Measurements from ENCODE around the gene CENPH.
"Not testable (repeated sequence)": the region's sequence is repeated elsewhere in the genome, so short reads cannot be mapped to it uniquely, and the experiment has no call there.

The CENPH gene

DNA sequence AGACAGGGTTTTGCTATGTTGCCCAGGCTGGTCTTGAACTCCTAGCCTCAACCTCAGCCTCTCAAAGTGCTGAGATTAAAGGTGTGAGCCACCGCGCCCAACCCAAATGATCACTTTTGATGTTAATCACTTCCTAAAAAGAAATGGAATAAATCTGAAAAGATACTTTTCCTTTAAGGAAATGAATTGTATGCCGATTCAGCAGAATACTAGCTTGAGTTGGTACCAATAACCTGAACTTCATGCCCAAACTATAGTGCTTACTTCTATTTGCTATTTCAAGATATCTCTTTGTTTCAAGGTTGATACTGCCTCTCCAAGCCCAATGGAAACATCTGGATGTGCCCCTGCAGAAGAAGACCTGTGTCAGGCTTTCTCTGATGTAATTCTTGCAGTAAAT is 18.4 kb upstream of the CENPH start:
- Histone ChIP-seq H3K9ac (ENCODE audit: low read depth, low read length) (no peak overlapping the region), H3K4me1 (ENCODE audit: insufficient read depth, low read length) (peaks cover 6% of the 10 kb centered on the region), H3K9me3 (ENCODE audit: control insufficient read depth, insufficient read depth, low read length) (no peaks in the 10 kb centered on the region), H3K36me3 (ENCODE audit: insufficient read depth, low read length) (peaks cover 46% of the 10 kb centered on the region)

DNA sequence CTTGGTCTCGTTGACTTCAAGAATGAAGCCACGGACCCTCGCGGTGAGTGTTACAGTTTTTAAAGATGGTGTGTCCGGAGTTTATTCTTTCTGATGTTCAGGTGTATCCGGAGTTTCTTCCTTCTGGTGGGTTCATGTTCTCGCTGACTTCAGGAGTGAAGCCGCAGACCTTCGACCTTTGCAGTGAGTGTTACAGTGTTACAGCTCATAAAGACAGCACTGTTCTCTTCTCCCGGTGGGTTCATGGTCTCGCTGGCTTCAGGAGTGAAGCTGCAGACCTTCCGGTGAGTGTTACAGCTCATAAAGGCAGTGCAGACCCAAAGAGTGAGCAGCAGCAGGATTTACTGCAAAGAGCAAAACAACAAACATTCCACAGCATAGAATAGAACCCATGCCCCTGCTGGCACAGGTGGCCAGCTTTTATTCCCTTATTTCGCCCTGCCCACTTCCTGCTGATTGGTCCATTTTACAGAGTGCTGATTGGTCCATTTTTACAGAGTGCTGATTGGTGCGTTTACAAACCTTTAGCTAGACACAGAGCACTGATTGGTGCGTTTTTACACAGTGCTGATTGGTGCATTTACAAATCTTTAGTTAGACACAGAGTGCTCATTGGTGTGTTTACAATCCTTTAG is 7.6 kb upstream of the CENPH start:
- not testable (repeated sequence) for H3K4me1 ChIP-seq (ENCODE audit: insufficient read depth, low read length); H3K9me3 ChIP-seq (ENCODE audit: control insufficient read depth, insufficient read depth, low read length); H3K36me3 ChIP-seq (ENCODE audit: insufficient read depth, low read length); H3K9ac ChIP-seq (ENCODE audit: low read depth, low read length)

DNA sequence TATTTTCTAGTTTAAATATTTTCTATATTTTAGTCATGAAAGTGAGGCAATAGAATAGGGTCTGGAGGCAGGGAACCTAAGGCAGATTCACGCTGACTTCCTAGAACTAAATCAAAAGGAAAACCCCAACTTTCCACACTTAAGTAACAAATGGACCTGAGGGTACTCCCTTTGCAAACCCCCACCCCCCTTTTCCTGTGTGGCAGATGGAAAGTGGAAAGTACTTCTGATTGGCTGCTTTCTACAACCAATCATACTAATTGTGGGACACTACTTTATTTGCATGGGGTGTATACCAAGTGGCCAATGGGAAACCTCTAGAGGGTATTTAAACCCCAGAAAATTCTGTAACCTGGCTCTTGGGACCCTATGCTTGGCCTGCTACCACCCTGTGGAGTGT is 4.8 kb upstream of the CENPH start:
- Histone ChIP-seq H3K36me3 (ENCODE audit: insufficient read depth, low read length) (no peaks in the 10 kb centered on the region), H3K4me1 (ENCODE audit: insufficient read depth, low read length) (no peaks in the 10 kb centered on the region), H3K9me3 (ENCODE audit: control insufficient read depth, insufficient read depth, low read length) (no peaks in the 10 kb centered on the region), H3K9ac (ENCODE audit: low read depth, low read length) (no peak overlapping the region)

DNA sequence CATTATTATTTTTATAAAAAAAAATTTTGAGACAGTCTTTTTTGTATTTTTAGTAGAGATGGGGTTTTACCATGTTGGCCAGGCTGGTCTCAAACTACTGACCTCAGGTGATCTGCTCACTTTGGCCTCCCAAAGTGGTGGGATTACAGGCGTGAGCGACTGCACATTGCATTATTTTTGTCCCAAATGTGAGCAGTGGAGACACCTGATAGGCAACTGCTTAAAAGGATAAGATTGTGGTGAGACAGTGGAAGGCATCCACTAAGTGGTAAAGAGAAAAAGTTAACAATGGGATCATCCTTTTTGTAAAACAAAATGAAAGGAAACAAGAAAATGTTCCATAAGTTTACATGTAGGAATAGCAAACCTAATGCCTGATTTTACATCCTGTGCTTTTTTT is 2.0 kb upstream of the CENPH start:
- H3K36me3 ChIP-seq (ENCODE audit: insufficient read depth, low read length), result 0 out of 2 replicates have a peak, but pooled peaks cover 4% of the 10 kb centered on the region
- H3K4me1 ChIP-seq (ENCODE audit: insufficient read depth, low read length), result no peaks in the 10 kb centered on the region
- no peaks in the 10 kb centered on the region for H3K9me3 ChIP-seq (ENCODE audit: control insufficient read depth, insufficient read depth, low read length)

DNA sequence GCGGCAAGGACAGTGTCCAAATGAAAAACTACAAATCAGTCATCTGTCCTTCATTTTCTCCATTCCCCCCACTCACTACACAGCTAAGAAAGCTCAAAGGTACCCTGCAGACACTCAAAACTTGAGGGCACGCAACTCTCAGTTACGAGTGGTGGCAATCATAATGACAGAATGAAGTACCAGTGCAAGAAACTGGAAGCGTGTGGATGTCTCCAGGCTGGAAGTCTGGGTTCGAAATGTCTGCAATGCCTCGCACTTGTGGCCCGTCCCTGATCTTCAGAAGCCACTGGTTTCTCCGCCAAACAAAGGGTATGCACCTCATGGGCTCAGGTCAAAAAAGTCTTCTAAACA is 597 bp upstream of the CENPH start:
- H3K36me3 ChIP-seq (ENCODE audit: insufficient read depth, low read length), result peaks cover 7% of the 10 kb centered on the region; the same call in 1 of the 2 replicates

More for the DNA sequence above, 2.0 kb upstream of the CENPH start:
- H3K9ac ChIP-seq (ENCODE audit: low read depth, low read length), result no peak overlapping the region

DNA sequence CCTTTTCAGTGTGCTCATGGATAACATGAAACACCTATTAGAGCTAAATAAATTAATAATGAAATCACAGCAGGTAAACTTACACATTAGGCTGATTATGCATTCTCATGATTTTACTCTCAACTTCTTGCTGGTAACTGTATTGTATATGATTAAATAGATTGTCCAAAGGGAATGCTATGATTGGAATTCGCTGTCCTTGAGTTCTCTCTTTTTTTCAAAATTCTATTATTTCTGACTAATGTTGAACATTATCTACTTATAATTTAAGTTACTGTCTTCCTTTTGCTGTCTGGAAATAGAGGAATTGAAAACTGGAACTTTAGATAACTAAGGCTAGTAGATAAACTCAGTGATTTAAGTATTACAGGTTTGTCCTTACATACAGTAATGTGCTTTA is 13.1 kb downstream of the CENPH start:
- no peaks in the 10 kb centered on the region for H3K9me3 ChIP-seq (ENCODE audit: control insufficient read depth, insufficient read depth, low read length)
- H3K9ac ChIP-seq (ENCODE audit: low read depth, low read length), result no peak overlapping the region
- H3K36me3 ChIP-seq (ENCODE audit: insufficient read depth, low read length), result peaks cover 26% of the 10 kb centered on the region; the same call in 1 of the 2 replicates
- no peaks in the 10 kb centered on the region for H3K4me1 ChIP-seq (ENCODE audit: insufficient read depth, low read length)

More for the DNA sequence above, 597 bp upstream of the CENPH start:
- H3K4me1 ChIP-seq (ENCODE audit: insufficient read depth, low read length), result no peaks in the 10 kb centered on the region
- H3K9me3 ChIP-seq (ENCODE audit: control insufficient read depth, insufficient read depth, low read length), result no peaks in the 10 kb centered on the region
- H3K9ac ChIP-seq (ENCODE audit: low read depth, low read length), result peak overlapping the region; percentile 83

DNA sequence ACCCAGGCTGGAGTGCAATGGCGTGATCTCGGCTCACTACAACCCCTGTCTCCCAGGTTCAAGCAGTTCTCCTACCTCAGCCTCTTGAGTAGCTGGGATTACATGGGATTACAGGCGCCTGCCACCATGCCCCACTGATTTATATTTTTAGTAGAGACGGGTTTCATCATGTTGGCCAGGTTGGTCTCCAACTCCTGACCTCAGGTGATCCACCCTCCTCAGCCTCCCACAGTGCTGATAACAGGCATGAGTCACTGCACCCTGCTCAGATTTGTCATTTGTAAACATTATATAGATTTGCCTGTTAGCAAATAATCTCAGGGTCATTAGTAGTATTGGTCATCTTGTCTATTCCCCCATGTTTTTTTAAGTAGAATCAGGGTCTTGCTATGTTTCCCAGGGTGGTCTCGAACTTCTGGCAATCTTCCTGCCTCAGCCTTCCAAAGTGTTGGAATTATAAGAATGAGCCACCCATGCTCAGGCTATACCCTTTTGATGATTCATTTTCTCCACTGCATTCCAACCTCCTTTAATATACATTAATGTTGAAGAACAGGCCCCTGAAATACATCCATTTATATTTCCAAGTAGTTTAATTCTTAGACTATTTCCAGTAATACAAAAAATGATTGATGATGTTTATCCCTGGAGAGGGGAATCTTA is 17.3 kb downstream of the CENPH start:
- Histone ChIP-seq H3K9ac (ENCODE audit: low read depth, low read length) (no peak overlapping the region), H3K36me3 (ENCODE audit: insufficient read depth, low read length) (peaks cover 5% of the 10 kb centered on the region; the same call in 1 of the 2 replicates), H3K9me3 (ENCODE audit: control insufficient read depth, insufficient read depth, low read length) (no peaks in the 10 kb centered on the region), H3K4me1 (ENCODE audit: insufficient read depth, low read length) (no peaks in the 10 kb centered on the region)

DNA sequence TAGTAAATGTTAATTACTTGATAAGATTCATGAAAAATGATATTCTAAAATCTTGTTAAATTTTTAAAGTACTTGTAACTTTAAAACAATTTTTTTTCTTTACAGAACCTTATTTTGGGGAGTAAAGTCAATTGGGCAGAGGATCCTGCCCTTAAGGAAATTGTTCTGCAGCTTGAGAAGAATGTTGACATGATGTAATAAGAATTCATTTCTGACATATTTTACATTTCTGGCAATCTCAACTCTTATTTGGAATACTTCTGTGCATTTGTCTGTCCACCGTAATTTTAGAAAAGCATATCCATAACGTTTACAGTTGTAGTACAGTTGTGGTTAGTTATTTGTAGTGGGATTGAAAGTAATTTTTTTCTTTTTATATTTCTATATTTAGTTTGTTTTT is 20.2 kb downstream of the CENPH start:
- Histone ChIP-seq H3K9ac (ENCODE audit: low read depth, low read length) (no peak overlapping the region), H3K9me3 (ENCODE audit: control insufficient read depth, insufficient read depth, low read length) (no peaks in the 10 kb centered on the region), H3K4me1 (ENCODE audit: insufficient read depth, low read length) (no peaks in the 10 kb centered on the region), H3K36me3 (ENCODE audit: insufficient read depth, low read length) (peaks cover 6% of the 10 kb centered on the region)

DNA sequence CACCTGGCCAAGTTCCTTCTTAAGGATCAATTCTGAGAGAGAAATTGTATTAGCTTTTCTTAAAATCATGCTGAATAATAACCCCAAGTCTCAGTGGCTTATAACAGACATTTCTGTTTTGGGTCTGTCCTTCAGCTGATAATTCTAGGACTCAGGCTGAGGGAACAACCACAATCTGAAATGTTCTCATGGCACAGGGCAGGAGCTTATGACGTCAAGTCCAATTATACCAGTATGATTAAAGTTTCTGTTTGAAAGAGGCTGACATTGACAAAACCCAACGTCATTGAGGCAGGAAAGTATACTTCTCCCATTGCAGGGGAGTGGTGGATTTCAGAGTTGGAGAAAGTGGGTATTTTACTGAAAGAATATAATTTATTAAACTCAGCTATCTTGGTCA is 21.8 kb downstream of the CENPH start:
- H3K4me1 ChIP-seq (ENCODE audit: insufficient read depth, low read length), result no peaks in the 10 kb centered on the region
- H3K9ac ChIP-seq (ENCODE audit: low read depth, low read length), result no peak overlapping the region
- H3K9me3 ChIP-seq (ENCODE audit: control insufficient read depth, insufficient read depth, low read length), result no peaks in the 10 kb centered on the region
- peaks cover 6% of the 10 kb centered on the region for H3K36me3 ChIP-seq (ENCODE audit: insufficient read depth, low read length)

DNA sequence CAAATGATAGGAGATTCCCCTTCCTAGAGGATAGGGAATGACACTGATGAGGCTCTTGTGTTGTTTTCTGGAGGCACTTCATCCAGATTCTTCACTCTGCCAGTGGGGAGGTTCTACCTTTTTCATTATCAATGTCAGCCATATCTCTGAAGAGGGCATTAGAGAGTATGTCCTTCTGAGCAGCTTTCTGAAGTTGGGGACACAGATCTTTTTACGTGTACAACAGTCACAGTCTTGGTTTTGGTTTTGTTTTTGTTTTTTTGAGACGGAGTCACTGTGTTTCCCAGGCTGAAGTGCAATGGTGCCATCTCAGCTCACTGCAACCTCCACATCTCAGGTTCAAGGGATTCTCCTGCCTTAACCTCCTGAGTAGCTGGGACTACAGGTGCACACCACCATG is 22.6 kb downstream of the CENPH start:
- peaks cover 6% of the 10 kb centered on the region for H3K36me3 ChIP-seq (ENCODE audit: insufficient read depth, low read length)
- H3K9ac ChIP-seq (ENCODE audit: low read depth, low read length), result no peak overlapping the region
- H3K4me1 ChIP-seq (ENCODE audit: insufficient read depth, low read length), result no peaks in the 10 kb centered on the region
- no peaks in the 10 kb centered on the region for H3K9me3 ChIP-seq (ENCODE audit: control insufficient read depth, insufficient read depth, low read length)

DNA sequence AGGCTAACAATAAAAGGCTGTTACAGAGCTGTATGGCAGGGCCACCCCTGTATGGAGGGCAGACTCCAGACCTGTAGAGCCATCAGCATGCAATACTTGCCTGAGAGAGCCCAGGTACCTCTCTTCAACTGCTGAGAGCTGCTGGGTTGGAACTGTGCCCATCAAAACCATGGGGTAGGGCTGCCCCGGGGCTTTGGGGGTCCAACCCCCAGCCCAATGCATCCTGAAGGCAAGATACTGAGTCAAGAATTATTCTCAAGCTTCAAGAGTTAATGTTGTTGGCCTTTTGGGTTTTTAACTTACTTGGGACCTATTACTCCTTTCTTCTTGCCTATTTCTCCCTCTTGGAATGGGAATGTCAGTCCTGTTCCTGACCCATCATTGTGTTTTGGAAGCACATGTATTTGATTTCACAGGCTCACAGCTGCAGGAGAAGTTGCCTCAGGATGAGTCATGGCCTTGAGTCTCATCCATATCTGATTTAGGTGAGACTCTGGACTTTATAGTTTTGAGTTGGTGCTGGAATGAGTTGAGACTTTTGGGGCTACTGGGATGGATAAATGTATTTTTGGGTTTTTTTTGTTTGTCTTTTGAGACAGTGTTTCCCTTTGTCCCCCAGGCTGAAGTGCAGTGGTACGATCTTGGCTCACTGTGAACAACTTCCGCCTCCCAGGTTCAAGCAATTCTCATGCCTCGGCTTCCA is 24.3 kb downstream of the CENPH start:
- Histone ChIP-seq H3K36me3 (ENCODE audit: insufficient read depth, low read length) (peaks cover 6% of the 10 kb centered on the region), H3K9ac (ENCODE audit: low read depth, low read length) (no peak overlapping the region), H3K9me3 (ENCODE audit: control insufficient read depth, insufficient read depth, low read length) (no peaks in the 10 kb centered on the region), H3K4me1 (ENCODE audit: insufficient read depth, low read length) (no peaks in the 10 kb centered on the region)

DNA sequence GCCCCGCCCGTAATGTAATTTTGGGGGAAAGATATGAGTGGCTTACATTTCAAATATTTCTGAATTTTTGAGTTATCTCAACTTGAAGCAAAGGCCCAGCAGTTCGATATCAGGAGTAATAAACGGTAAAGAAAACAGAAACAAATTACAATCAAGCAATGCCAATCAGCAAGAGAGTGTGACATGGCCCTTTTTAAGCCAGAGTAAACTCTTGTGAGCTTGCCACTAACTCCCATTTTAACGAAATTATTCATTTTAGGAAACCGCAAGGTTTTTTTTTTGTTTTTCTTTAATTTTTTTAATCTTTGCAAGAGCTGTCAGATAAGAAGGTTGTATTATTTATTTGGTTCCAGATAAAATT is 27.7 kb downstream of the CENPH start:
- H3K4me1 ChIP-seq (ENCODE audit: insufficient read depth, low read length), result no peaks in the 10 kb centered on the region
- no peaks in the 10 kb centered on the region; the same call in 1 of the 2 replicates for H3K36me3 ChIP-seq (ENCODE audit: insufficient read depth, low read length)
- peak overlapping the region; percentile 100 for H3K9ac ChIP-seq (ENCODE audit: low read depth, low read length)
- H3K9me3 ChIP-seq (ENCODE audit: control insufficient read depth, insufficient read depth, low read length), result no peaks in the 10 kb centered on the region

DNA sequence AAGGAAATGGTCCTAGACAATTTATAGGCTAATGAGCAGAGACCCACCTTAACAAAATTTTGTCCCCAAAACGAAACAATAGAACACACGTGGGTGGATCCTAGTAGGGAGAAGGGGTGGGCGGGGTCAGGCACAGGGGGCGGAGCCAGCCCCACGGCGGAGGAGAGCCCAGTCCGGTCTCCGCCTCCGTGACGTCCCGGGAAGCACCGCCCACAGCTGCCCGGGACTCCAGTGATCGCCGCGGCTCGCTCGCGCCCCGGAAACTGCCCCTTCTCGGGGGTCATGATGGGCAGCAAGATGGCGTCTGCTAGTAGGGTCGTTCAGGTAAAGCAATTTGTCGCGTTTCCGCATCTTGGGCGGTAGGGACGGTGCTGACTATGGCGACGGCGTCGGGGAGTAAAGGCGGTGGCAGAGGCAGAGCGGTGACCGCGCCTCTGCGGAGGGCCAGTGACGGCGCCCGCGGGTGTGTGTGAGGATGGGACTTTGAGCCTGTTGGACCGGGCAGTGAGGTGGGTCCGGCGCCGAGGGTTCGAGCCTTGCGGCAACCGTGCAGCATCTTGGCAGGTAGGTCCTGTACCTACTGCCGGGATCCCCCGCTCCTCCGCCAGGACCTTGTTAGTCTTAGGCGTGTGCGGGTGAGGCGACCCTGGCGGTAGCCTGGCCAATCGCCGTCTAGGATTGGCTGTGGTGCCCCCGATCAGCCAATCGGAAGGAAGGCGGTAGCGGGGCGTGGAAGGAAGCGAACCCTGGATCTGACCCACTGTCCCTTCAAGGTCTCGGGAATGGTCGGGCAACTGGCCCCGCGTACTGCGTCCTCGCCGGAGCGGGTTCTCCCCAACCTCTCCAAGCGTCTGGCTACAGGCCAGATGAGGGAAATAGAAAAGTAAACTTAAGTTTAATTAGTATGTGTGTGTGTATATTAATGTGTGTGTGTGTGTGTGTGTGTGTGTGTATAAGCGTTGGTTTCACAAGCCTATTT is 28.5 kb downstream of the CENPH start:
- Histone ChIP-seq H3K36me3 (ENCODE audit: insufficient read depth, low read length) (no peaks in the 10 kb centered on the region; the same call in 1 of the 2 replicates), H3K4me1 (ENCODE audit: insufficient read depth, low read length) (no peaks in the 10 kb centered on the region), H3K9ac (ENCODE audit: low read depth, low read length) (peak overlapping the region; percentile 100), H3K9me3 (ENCODE audit: control insufficient read depth, insufficient read depth, low read length) (no peaks in the 10 kb centered on the region)

DNA sequence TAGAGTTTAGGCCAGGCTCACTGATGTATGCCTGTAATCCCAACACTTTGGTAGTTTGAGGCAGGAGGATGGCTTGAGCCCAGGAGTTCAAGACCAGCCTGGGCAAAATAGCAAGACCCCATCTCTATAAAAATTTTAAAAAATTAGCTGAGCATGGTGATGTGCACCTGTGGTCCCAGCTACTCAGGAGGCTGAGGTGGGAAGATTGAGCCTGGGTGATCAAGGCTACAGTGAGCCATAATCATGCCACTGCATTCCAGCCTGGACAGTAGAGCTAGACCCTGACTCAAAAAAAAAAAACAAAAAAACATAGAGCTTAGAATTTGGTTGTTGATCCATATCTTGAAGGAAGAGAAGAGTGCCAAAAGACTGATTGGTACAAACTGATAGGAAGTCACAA is 30.6 kb downstream of the CENPH start:
- no peak overlapping the region for H3K9ac ChIP-seq (ENCODE audit: low read depth, low read length)
- H3K4me1 ChIP-seq (ENCODE audit: insufficient read depth, low read length), result no peaks in the 10 kb centered on the region

More for the DNA sequence above, 30.6 kb downstream of the CENPH start:
- H3K36me3 ChIP-seq (ENCODE audit: insufficient read depth, low read length), result no peaks in the 10 kb centered on the region
- H3K9me3 ChIP-seq (ENCODE audit: control insufficient read depth, insufficient read depth, low read length), result no peaks in the 10 kb centered on the region

Measured in ES-I3 (cell line).